GM23248 (cell line): ENCODE data around the gene CHRM4.

Experiments
- EZH2 ChIP-seq: fragments of 200-600 bp; sonication (generic); IDR thresholded peaks from 2 replicates; pipeline ENCODE4 v1.6.1; 2018; ENCODE audit warnings: antibody characterized with exemption, mild to moderate bottlenecking; ENCODE audit not compliant: insufficient read depth, poor library complexity, severe bottlenecking
- EZH2phosphoT487 ChIP-seq: fragments of 200-600 bp; sonication (generic); IDR thresholded peaks from 2 replicates; pipeline ENCODE4 v1.6.1; 2018; ENCODE audit warnings: antibody characterized with exemption, moderate library complexity, mild to moderate bottlenecking, low read depth; ENCODE audit not compliant: insufficient read depth

DNA sequence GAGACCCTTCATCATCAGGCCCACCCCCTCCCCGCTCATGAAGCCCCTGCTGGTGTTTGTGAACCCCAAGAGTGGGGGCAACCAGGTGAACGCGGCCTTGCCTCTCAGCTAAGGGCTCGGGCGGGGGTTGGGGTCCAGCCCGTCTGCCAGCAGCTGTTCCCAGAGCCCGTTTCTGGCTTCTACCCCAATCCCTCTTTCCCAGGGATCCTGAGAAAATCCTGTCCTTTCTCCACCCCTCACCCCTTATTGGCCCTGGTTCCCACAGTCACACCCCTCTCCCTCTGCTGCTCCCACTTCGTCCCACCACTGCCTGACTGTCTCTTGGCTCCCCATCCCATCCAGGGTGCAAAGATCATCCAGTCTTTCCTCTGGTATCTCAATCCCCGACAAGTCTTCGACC, 19.5 kb downstream of the CHRM4 start:
- TF ChIP-seq EZH2phosphoT487 (no peak), EZH2 (no peak)
